ENCODE results near the gene ACOX2.

ACOX2 gene

GRCh38 chr3:58536501-58537411 is at the start of gene ACOX2:
ACOX2 (minus strand) TSS chr3:58537190; CDS start chr3:58535106, 2,084 bp downstream.
- DNase-seq, result no peak

- no peak for DNase-seq
Measured at GRCh38 chr3:58585994-58586393, 49.0 kb upstream of the ACOX2 start.

- peak; percentile 33 to 42 for DNase-seq
Measured at GRCh38 chr3:58585005-58585786, 48.2 kb upstream of the ACOX2 start.

GRCh38 chr3:58584690-58585004 is 47.7 kb upstream of the ACOX2 start:
- DNase-seq, result no peak

- no peak for DNase-seq
Measured at GRCh38 chr3:58581328-58582091, 44.5 kb upstream of the ACOX2 start.

- no peak for DNase-seq
Measured at GRCh38 chr3:58580826-58581327, 43.9 kb upstream of the ACOX2 start.

- DNase-seq, result no peak
Measured at GRCh38 chr3:58578873-58579272, 41.9 kb upstream of the ACOX2 start.

- no peak for DNase-seq
Measured at GRCh38 chr3:58577269-58577821, 40.4 kb upstream of the ACOX2 start, which contains the start of gene FAM107A. FAM107A (minus strand) TSS chr3:58577391; CDS start chr3:58569860, 7,531 bp downstream.

- DNase-seq, result no peak
Measured at GRCh38 chr3:58576716-58577115, 39.7 kb upstream of the ACOX2 start.

- DNase-seq, result no peak
Measured at GRCh38 chr3:58575971-58576652, 39.1 kb upstream of the ACOX2 start.

GRCh38 chr3:58574682-58575081 is 37.7 kb upstream of the ACOX2 start:
- DNase-seq, result no peak

GRCh38 chr3:58574106-58574505 is 37.1 kb upstream of the ACOX2 start:
- DNase-seq, result no peak

GRCh38 chr3:58573640-58574039 is 36.6 kb upstream of the ACOX2 start:
- no peak for DNase-seq

- DNase-seq, result no peak
Measured at GRCh38 chr3:58572634-58573230, 35.7 kb upstream of the ACOX2 start.

- DNase-seq, result no peak
Measured at GRCh38 chr3:58572013-58572633, 35.1 kb upstream of the ACOX2 start.

GRCh38 chr3:58570851-58571250 is 33.9 kb upstream of the ACOX2 start:
- no peak for DNase-seq

- DNase-seq, result no peak
Measured at GRCh38 chr3:58569287-58570001, 32.5 kb upstream of the ACOX2 start.

GRCh38 chr3:58568572-58569286 is 31.7 kb upstream of the ACOX2 start:
- DNase-seq, result peak; percentile 61 to 66

- no peak for DNase-seq
Measured at GRCh38 chr3:58567251-58567515, 30.2 kb upstream of the ACOX2 start.

Data from activated CD4-positive, alpha-beta T cell treated with anti-CD3 and anti-CD28 coated beads, Interleukin-2, amount 50 U/mL, for 4 hours (primary cell).